Measurements from ENCODE around the gene ZNF10. TPM values are rescaled to one million over a fixed set of nuclear protein-coding genes. Genes with fewer than 3 reads are reported as not detected.

Gene ZNF10
- 0.94 to 1.6 TPM (median 1.2 TPM) in 5 replicates for total RNA-seq (2022; extraction: Qiagen RNA extraction)

DNA sequence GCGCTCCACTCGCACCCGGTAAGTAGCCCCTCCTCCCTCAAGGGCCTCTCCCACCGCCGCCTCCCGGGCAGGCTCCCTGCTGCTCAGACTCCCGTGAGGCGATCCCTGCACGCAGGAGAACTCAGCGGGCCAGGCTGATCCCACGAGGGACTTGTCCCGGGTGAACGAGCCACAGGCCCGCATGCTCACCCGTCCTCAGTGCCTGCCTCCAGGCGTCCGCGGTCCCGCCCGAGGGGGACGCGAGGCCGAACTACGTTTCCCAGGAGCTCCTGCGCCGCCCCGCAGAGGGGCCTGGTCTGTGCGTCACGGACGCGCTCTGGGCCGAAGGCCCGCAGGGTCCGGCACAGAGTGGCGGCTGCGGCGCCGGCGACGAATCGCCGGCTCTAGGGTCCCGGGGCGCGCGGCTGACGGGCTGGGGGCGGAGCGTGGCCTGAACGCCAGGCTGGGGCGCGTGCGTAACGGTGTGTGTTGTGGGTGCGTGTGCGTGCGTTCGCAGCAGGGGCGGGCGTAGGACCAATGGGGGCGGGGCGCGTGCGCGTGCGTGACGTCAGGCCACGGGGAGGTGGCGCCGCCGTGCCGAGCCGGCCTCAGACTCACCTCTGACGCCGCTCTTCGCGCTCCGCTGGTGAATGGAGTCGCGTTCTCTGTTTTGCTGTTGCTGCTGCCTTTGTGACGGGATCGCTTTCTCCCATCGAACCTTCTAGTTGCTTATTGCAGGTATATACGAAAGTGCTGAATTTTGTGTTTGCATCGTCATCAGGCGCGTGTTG lies at the start of gene ZNF10, which contains the start of gene ZNF891:
TSS of gene ZNF10 (plus strand) at position 590 of the 770 bp plus-strand sequence. CDS start 13,866 bp downstream, outside the sequence.
TSS of gene ZNF891 (minus strand) at position 237 of the 770 bp plus-strand sequence. CDS start 8,356 bp downstream, outside the sequence.

DNA sequence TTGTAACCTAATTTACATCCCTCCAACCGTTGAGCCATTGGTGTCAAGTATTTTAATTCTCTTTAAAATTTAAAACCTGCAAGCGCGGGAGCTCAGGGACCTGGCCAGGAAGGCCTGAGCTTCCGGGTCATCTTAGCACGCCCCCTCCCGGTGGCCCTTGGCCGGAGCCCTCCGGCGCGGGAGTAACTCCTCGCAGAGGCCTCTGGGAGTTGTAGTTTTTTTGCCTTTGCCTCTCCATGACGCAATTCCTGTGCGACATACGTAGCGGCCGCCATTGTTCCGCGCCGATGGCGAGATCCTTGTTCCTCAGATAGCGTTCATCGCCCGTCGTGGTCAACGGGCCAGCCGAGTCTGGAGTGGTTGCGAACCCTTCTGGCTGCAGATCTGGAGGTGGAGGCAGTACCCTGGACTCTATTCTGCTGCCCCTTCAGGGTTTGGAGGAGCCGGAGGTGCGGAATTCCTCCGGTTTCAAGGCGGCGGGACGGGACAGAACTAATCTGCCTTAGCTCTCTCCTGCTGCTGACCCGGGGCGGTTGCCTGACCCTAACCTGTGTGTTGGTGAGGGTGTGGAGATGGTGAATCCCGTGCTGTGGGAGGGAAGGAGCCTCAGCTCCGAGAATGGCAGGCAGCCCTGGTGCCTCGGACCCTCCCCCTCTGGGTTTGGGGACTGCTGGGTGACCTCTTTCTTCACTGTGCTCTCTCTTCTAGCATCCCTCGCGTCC lies 51.0 kb downstream of the ZNF10 start, which contains the start of gene ZNF268:
TSS of gene ZNF268 (plus strand) at position 258 of the 722 bp plus-strand sequence. CDS start 503 bp downstream, outside the sequence.

Other genes with a start within 250 kb of the ZNF10 start
- gene CHFR, start 243.0 kb upstream of the ZNF10 start, total RNA-seq (2022; extraction: Qiagen RNA extraction): 19.2 to 22.5 TPM (median 21.1 TPM) in 5 replicates
- gene ZNF605, start 174.3 kb upstream of the ZNF10 start, total RNA-seq (2022; extraction: Qiagen RNA extraction): 2.0 to 3.7 TPM (median 3.2 TPM) in 5 replicates
- 6.8 to 10.5 TPM (median 8.1 TPM) in 5 replicates for gene ZNF26, start 144.3 kb upstream of the ZNF10 start, total RNA-seq (2022; extraction: Qiagen RNA extraction)
- gene ZNF84, start 93.1 kb upstream of the ZNF10 start, total RNA-seq (2022; extraction: Qiagen RNA extraction): 10.3 to 14.1 TPM (median 11.7 TPM) in 5 replicates
- gene ZNF140, start 49.7 kb upstream of the ZNF10 start, total RNA-seq (2022; extraction: Qiagen RNA extraction): 7.8 to 12.0 TPM (median 8.6 TPM) in 5 replicates
- 0.23 to 0.35 TPM (median 0.32 TPM) in 5 replicates for gene ZNF891, start 353 bp upstream of the ZNF10 start, total RNA-seq (2022; extraction: Qiagen RNA extraction)
- 9.2 to 16.0 TPM (median 9.7 TPM) in 5 replicates for gene ZNF268, start 50.9 kb downstream of the ZNF10 start, total RNA-seq (2022; extraction: Qiagen RNA extraction)
- gene ANHX, start 105.2 kb downstream of the ZNF10 start, total RNA-seq (2022; extraction: Qiagen RNA extraction): not detected in 5 replicates

Measured in A549 treated with AZD2906 at 1 μM for 4 hours (cell line).